ENCODE results near the gene CHN2.

CHN2 gene

DNA sequence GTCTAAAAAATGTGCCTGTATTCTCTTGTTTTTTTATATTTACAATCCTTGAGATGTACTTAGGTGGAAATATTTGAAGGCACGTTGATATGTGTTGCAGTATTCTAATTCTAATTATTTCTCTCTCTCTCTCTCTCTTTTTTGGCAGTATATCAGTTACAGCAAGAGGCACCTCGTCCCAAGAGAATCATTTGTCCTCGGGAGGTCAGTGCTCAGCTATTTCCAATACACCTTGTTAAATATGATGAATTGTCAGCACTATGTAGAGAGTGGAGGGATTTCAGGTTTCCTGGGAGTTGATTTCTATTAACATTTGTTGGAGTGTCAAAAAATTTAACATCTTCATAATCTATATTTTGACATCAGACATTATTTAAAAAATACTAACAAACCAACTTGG lies 173.2 kb downstream of the CHN2 start:
- Histone ChIP-seq H3F3A (ENCODE audit: insufficient read depth) (no peaks in the 10 kb centered on the region), H3K9me2 (replicated peaks; ENCODE audit: insufficient read depth, low read length) (no peaks in the 10 kb centered on the region), H3K79me2 (ENCODE audit: insufficient read depth, low read length) (no peaks in the 10 kb centered on the region), H3K4me3 (ENCODE audit: insufficient read depth, low read length, poor library complexity, severe bottlenecking) (no peak overlapping the region), H3K4me2 (ENCODE audit: low read depth, low read length, poor library complexity, severe bottlenecking) (no peak overlapping the region), H3K9me3 (ENCODE audit: insufficient read depth, low read length) (no peaks in the 10 kb centered on the region), H3K27ac (ENCODE audit: low read depth, low read length) (no peak overlapping the region), H3K27me3 (ENCODE audit: low read length) (no peaks in the 10 kb centered on the region), H3K9ac (ENCODE audit: low read length) (no peak overlapping the region), H3K36me3 (ENCODE audit: low read length) (no peaks in the 10 kb centered on the region), H2AFZ (ENCODE audit: low read depth, low read length, severe bottlenecking) (no peak overlapping the region), H4K20me1 (ENCODE audit: low read depth, low read length) (no peaks in the 10 kb centered on the region)
- TF ChIP-seq, protein P1, sequence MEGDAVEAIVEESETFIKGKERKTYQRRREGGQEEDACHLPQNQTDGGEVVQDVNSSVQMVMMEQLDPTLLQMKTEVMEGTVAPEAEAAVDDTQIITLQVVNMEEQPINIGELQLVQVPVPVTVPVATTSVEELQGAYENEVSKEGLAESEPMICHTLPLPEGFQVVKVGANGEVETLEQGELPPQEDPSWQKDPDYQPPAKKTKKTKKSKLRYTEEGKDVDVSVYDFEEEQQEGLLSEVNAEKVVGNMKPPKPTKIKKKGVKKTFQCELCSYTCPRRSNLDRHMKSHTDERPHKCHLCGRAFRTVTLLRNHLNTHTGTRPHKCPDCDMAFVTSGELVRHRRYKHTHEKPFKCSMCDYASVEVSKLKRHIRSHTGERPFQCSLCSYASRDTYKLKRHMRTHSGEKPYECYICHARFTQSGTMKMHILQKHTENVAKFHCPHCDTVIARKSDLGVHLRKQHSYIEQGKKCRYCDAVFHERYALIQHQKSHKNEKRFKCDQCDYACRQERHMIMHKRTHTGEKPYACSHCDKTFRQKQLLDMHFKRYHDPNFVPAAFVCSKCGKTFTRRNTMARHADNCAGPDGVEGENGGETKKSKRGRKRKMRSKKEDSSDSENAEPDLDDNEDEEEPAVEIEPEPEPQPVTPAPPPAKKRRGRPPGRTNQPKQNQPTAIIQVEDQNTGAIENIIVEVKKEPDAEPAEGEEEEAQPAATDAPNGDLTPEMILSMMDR (IDR thresholded peaks at IDR 0.05; ENCODE audit: insufficient read depth, low read length, poor library complexity, severe bottlenecking): no peak
- no peak for TF ChIP-seq EZH2phosphoT487 (conservative IDR thresholded peaks at IDR 0.05; ENCODE audit: low read length)

DNA sequence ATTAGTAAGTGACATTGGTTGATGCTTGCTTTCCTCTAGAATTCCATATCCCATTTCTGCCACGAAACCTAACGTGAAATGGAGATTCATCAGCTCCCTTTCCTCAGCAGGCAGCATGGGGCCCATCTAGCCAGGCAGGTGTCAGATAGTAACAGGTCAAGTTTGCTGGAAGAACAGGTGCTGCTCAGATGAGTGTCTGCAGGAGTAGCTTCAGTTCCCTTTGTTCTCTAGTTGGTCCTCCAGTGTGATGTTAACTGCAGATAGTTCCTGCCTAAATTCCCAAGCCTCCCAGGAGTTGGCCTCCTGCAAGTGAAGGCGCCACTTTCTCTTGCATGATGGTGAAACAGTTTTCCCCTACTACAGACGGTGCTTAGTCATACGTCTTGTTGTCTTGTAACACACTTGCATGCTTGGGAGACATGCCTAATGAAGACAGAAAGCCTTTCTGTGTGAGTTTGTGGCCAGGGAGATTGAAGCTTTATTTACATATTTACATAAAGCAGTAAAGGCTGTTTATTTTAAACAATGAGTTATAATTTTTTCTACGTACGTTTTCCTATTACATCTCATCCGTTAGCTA lies 175.4 kb downstream of the CHN2 start:
- Histone ChIP-seq H3F3A (ENCODE audit: insufficient read depth) (no peaks in the 10 kb centered on the region), H3K9me2 (replicated peaks; ENCODE audit: insufficient read depth, low read length) (no peaks in the 10 kb centered on the region), H3K9me3 (ENCODE audit: insufficient read depth, low read length) (no peaks in the 10 kb centered on the region), H4K20me1 (ENCODE audit: low read depth, low read length) (no peaks in the 10 kb centered on the region), H2AFZ (ENCODE audit: low read depth, low read length, severe bottlenecking) (no peak overlapping the region), H3K4me2 (ENCODE audit: low read depth, low read length, poor library complexity, severe bottlenecking) (no peak overlapping the region), H3K9ac (ENCODE audit: low read length) (no peak overlapping the region), H3K27me3 (ENCODE audit: low read length) (no peaks in the 10 kb centered on the region), H3K79me2 (ENCODE audit: insufficient read depth, low read length) (no peaks in the 10 kb centered on the region), H3K4me3 (ENCODE audit: insufficient read depth, low read length, poor library complexity, severe bottlenecking) (no peak overlapping the region), H3K36me3 (ENCODE audit: low read length) (no peaks in the 10 kb centered on the region), H3K27ac (ENCODE audit: low read depth, low read length) (no peak overlapping the region)
- TF ChIP-seq, protein P1 (IDR thresholded peaks at IDR 0.05; ENCODE audit: insufficient read depth, low read length, poor library complexity, severe bottlenecking): no peak
- no peak for TF ChIP-seq EZH2phosphoT487 (conservative IDR thresholded peaks at IDR 0.05; ENCODE audit: low read length)

DNA sequence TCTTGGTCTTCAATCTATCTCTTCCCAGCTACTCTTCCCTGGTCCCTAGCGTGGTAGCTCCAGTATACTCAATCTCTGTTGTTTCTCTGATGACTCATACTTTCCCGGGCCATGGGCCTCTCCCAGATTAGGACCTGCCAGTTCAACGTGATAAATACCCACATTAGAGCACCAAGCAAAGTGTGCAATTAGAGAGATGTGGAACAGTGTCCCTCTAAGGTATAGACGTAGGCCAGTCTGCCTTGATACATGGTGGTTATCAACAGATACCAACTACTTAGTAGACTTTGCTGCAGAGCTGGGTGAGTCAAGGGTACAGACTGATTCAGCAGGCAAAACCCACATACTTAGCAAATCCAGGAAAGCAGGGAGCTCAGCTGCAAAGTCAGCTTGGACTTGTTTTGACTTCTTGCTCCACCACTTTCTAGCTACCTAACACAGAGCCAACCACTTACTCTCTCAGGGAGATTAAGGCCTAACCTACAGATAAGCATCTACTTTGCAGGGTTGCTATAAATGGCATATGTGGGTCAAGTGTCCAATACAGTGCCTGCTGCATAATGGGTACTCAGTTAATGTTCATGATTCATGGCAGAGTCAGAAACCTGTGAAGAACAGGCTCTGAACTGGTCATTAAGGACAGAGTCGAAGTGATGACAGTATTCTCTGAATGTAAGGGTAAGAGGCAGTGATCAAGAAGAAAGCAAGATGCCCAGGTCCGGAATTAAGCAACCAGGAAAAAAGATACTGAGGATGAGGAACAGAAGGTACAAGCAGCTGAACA lies 176.1 kb downstream of the CHN2 start:
- no peak overlapping the region for H3K27ac ChIP-seq (ENCODE audit: low read depth, low read length)
- no peak overlapping the region for H3K4me3 ChIP-seq (ENCODE audit: insufficient read depth, low read length, poor library complexity, severe bottlenecking)
- H2AFZ ChIP-seq (ENCODE audit: low read depth, low read length, severe bottlenecking): no peak overlapping the region
- H4K20me1 ChIP-seq (ENCODE audit: low read depth, low read length): no peaks in the 10 kb centered on the region
- no peaks in the 10 kb centered on the region for H3K36me3 ChIP-seq (ENCODE audit: low read length)
- H3K27me3 ChIP-seq (ENCODE audit: low read length): no peaks in the 10 kb centered on the region
- no peaks in the 10 kb centered on the region for H3K9me2 ChIP-seq (replicated peaks; ENCODE audit: insufficient read depth, low read length)
- TF ChIP-seq, protein P1 (IDR thresholded peaks at IDR 0.05; ENCODE audit: insufficient read depth, low read length, poor library complexity, severe bottlenecking): no peak
- TF ChIP-seq EZH2phosphoT487 (conservative IDR thresholded peaks at IDR 0.05; ENCODE audit: low read length): no peak
- H3K4me2 ChIP-seq (ENCODE audit: low read depth, low read length, poor library complexity, severe bottlenecking): no peak overlapping the region
- H3F3A ChIP-seq (ENCODE audit: insufficient read depth): no peaks in the 10 kb centered on the region
- no peaks in the 10 kb centered on the region for H3K9me3 ChIP-seq (ENCODE audit: insufficient read depth, low read length)
- H3K79me2 ChIP-seq (ENCODE audit: insufficient read depth, low read length): no peaks in the 10 kb centered on the region
- H3K9ac ChIP-seq (ENCODE audit: low read length): no peak overlapping the region
